GM12801 (cell line): ENCODE measurements around the gene EPM2A.

Experiments
- TF ChIP-seq, protein P1 (sequence below): IDR thresholded peaks from one replicate; pipeline ENCODE4 v1.5.1; 2011; ENCODE audit warnings: control low read depth; ENCODE audit not compliant: insufficient read length; ENCODE audit errors: extremely low read depth

EPM2A gene

DNA sequence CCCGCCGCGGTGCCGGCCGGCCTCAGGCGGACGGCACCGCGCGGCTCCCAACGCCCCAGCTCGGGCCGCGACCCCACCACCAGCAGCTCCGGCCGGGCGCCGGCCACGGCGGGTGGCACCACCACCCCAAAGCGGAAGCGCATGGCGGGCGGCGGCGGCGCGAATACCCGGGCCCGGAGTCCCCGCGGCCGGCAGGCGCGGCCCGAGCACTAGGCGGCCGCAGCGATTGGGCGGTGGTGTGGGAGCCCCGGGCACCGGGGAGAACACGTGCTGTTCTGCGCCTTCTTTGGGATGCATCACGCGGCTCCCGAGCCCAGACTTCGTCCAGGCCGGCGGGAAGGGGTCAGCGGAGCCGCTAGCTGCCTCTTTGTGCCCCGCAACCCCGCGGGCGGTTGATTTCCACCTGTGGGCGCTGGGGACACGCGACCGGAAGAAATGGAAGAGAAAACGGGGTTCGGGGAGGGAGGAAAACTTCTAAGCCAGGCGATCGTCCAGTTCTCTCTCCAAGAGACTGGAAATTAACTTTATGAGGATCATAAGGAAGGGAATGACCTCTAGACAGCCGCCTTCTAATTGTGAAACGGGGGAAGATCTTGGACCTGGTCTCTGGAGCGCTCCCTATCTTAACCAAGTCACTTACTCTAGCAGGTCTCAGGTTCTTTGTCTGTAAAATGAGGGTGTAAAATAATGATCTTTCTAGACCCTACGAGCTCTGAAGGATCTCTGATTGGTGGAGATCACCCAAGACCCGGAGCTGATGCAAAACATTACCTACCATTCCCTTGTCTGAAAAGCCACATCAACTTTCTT is at the start of gene EPM2A:
EPM2A (minus strand) TSS at position 165 of the 810 bp plus-strand sequence; CDS start at position 143, 22 bp downstream.
- TF ChIP-seq, protein P1, sequence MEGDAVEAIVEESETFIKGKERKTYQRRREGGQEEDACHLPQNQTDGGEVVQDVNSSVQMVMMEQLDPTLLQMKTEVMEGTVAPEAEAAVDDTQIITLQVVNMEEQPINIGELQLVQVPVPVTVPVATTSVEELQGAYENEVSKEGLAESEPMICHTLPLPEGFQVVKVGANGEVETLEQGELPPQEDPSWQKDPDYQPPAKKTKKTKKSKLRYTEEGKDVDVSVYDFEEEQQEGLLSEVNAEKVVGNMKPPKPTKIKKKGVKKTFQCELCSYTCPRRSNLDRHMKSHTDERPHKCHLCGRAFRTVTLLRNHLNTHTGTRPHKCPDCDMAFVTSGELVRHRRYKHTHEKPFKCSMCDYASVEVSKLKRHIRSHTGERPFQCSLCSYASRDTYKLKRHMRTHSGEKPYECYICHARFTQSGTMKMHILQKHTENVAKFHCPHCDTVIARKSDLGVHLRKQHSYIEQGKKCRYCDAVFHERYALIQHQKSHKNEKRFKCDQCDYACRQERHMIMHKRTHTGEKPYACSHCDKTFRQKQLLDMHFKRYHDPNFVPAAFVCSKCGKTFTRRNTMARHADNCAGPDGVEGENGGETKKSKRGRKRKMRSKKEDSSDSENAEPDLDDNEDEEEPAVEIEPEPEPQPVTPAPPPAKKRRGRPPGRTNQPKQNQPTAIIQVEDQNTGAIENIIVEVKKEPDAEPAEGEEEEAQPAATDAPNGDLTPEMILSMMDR = no peak

DNA sequence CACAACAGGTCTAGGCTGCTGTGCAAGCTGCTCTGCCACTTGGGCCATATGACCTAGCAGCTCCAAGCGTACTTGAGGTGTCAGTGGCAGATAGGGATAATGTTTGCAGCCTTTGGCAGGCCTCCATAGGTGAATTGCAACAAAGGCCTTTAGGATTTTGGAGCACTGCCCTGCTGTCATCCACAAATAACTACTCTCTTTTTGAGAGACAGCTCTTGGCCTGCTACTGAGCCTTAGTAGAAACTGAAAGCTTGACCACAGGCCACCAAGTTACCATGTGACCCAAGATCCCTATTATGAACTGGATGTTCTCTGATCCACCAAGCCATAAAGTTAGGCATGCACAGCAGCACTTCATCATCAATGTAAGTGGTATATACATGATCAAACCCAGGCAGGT is 49.4 kb upstream of the EPM2A start:
- TF ChIP-seq, protein P1 = no peak

DNA sequence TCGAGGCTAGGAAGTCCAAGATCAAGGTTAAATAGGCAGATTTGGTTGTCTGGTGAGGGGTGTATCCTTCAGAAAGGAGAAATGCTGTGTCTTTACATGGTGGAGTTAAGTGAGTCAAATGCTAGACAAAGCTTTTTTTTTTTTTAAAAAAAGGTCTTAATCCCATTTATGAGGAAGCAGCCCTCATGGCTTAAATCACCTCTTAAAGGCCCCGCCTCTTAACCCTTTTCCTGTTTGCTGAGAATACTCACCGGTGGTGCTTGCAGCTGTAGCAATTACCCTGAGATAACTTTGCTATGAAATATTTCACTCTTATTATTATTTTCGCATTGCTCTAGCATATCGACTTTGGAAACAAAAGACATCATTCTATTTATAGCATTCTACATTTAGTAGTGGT is 48.5 kb upstream of the EPM2A start:
- TF ChIP-seq, protein P1 = no peak

DNA sequence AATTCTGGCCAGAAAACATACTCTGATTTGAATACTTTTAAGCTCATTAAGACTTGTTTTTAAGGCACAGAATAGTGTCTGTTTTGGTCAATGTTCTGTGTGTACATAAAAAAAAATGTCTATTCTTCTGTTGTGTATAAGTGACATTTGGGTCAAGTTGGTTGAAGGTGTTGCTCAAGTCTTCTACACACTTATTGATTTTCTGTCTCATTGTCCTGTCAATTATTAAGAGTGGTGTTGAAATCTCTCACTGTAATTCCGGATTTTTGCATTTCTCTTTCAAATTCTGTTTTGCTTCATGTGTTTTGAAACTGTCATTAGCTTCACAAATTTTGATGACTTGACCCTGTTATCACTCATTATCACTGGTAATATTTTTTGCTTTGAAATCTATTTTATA is 37.5 kb upstream of the EPM2A start:
- TF ChIP-seq, protein P1 = no peak

DNA sequence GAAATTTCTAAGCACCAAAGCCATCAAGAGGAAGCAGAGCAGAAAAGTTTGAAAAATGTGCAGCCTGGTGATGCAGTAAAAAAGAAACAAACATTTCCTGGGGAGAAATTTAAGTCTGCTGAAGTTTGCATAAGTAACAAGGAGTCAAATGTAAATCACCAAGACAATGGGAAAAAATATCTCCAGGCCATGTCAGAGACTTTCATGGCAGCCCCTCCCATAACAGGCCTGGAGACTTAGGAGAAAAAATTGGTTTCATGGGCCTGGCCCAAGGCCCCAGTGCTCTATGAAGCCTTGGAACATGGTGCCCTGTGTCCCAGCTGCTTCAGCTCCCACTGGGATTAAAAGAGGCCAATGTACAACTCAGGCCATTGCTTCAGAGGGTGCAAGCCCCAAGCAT is 30.1 kb upstream of the EPM2A start:
- TF ChIP-seq, protein P1 = no peak

DNA sequence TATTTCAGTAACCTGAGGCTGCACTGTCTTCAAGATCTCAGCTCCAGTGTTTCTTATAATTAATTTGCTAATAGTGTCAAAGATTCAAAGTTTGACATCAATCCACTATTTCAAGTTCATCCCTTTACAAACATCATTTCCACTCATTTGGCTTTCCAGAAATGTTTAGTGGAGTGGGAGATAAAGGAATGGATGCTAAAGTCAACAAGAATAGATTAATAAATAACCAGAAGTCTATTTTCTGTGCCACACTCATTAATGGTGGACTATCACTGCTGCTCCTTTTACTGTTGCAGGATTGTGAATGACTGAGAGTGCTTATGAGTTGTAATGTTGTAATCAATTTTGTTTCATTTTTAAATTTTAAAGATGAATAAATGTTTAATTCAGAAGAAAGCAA is 28.4 kb upstream of the EPM2A start:
- TF ChIP-seq, protein P1 = no peak

DNA sequence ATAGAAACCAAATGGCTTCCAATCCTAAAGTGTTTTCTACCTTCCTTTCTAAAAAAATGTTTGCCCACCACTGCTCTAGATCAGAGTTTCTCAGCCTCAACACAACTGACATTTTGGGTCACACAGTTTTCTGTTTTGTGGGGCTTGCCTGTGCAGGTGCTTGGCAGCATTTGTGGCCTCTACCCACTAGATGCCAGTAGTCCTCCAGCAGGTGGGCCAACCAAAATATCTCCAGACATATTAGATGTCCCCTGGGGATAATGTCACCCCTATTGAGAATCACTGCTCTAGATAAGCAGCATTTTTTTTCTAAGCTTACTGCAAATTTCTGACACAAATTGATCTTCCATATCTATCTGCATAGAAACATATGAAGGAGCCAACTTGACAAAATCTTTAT is 26.3 kb upstream of the EPM2A start:
- TF ChIP-seq, protein P1 = no peak
